Right lung (tissue), 5 donors: ENCODE results near the gene RNF32. TPM values are rescaled to one million over a fixed set of nuclear protein-coding genes. Genes with fewer than 3 reads are reported as not detected.
"Not testable (repeated sequence)": the region's sequence is repeated elsewhere in the genome, so short reads cannot be mapped to it uniquely, and the experiment has no call there.

Experiments used
- DNase-seq, 2 donors: peaks; one replicate each; pipeline ENCODE4 v3.0.0-alpha.2; 2013
- polyA plus RNA-seq, 5 donors: library from polyadenylated mRNA; unstranded; fragments of 120-200 nt; gene quantifications; one replicate each; pipeline versions ENCODE4 v1.2.1 to v1.2.3, GENCODE V29; 2013; ENCODE audit warnings: inconsistent platforms in 1 of 5, low replicate concordance in 1 of 5; ENCODE audit not compliant: insufficient read length in 5 of 5, insufficient read depth in 1 of 5

RNF32 gene
- polyA plus RNA-seq, 5 donors: 3.9 to 8.1 (median 5.1) TPM

DNA sequence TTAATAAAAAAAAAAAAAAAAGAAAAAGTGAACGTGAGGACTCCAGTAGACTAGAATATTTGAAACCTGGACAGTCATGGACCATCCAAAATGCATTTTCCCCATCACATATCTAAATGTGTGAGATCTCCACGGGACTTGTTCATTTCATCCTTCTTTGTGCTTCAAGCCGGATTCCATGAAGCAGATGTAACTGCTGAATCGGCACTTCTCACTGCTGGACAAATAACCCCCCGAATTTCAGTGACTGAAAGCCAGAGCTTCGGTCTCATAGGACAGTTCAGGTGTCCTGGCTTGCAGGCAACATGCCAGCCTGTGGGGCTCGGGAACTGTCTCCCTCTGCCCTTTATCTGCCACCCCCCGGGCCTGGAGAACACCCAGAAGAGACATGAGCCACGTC lies 33.3 kb downstream of the RNF32 start:
- no peak for DNase-seq

DNA sequence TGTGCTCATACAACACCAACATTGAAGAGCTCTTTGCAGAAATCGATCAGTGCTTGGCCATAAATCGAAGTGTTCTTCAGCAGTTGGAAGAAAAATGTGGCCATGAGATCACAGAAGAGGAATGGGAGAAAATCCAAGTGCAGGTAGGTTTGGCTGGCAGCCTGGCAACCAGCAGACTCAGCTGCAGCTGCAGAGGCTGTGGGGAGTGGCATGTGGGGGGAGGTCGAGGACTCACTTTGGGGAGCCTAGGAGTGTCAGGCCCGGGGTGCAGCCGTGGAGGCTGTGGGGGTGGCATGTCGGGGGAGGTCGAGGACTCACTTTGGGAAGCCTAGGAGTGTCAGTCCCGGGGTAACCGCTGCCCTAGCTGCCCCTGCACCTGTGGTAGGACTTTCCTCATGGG lies 35.1 kb downstream of the RNF32 start:
- DNase-seq: no peak

DNA sequence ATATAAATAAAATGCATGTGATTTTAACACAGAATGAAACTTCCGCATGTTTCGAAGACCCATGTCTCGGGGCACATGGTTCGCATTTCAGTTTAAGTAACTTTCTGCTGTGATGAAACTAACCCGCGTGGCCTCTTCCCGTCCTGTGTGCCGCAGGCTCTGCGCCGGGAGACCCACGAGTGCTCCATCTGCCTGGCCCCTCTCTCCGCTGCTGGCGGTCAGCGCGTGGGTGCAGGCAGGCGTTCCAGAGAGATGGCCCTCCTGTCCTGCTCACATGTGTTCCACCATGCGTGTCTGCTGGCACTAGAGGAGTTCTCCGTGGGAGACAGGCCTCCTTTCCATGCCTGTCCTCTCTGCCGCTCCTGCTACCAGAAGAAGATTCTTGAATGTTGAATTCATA lies 35.7 kb downstream of the RNF32 start:
- no peak for DNase-seq

DNA sequence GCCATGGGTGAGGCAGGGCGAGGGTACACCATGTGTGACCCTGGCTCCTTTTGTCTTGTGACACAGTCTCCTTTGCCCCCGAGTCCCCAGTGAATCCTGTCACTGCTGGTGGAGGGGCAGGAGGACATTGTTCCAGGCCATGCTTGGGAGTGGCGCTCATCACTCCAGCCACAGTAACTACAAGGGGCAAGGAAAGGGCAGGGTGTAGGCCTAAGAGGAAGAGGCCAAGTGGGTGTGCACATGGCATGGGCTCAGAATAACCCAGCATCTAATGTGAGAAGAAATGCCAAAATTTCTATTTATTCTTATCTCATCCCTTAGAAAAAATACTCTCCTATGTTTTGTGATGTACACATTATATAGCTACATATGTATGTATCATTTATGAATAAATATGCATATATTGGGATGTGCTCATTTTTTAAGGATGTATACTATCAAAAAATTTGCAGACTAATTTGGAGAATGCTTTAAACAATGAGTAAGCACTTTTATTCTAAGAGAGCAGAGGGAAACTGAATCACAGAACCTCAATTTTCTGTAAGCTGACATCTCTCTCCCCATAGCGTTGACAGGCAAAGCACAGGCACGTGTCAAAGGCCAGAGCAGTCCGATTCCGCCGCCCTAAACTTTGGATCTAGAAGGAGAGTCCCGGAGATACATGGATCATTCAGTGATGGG lies 36.9 kb downstream of the RNF32 start:
- no peak for DNase-seq

DNA sequence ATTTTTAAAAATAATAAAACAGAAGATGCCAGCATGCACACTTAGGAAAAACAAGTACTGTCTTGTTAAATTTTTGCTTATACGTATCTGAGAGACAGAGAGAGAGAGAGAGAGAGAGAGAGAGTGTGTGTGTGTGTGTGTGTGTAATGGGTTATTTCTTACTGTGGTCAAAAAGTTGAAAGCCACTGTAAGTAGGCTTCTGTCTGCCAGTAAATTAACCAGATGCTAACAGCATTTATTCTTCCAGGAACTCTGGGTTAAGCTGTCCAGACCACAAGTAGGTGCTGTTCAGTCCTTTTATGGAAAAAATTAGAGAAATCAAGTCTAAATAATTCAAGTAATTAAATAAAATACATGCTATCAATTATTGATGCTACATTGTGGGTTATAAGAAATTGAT lies 39.7 kb downstream of the RNF32 start:
- no peak for DNase-seq

DNA sequence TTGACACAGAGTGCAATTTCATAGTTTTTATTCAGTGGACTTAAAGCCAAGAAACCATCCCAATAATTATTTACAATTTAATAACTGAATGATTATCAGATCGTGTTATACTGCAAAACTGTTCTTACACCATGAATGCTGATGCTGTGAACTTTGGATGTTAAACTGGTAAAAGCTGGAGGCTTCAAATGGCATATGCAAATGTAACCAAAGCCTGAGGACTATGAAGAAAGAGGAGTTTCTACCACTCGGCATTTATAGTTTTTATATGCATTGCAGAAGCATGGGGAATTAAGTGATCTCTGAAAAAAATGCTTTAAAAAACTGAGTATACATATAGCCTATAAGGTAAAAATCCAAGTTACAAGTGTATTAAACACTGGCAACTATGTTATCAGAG lies 42.4 kb downstream of the RNF32 start:
- DNase-seq: no peak

DNA sequence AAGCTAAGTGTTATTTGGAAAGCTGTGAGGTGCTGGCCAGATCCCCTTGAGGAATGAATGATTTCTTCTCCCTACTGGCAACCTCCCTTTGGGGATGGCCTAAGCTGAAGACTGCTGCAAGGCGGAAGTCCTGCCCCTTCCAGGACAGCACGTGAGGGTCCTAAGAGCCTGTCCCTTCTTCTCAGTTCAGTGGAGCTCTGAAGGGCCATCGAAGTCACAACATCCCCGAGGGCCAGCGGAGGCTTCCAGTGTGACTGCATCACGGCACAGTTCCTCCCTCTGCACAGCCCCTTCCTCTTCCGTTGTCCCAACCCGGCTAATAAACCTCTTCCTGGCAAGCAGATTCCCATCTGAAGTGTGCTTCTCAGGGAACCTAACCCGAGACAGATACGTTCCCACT lies 43.7 kb downstream of the RNF32 start:
- DNase-seq: no peak

DNA sequence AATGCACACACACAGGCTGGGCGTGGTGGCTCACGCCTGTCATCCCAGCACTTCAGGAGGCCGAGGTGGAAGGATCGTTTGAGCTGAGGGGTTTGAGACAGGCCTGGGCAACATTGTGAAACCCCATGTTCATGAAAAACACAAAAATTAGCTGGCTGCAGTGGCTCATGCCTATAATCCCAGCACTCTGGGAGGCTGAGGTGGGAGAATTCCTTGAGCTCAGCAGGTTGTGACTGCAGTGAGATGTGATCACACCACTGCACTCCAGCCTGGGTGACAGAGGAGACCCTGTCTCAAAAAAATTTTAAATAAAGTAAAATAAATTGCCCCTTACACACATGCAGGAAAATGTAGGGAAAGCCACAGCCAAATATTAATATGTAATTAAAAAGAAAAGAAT lies 44.1 kb downstream of the RNF32 start:
- no peak for DNase-seq

DNA sequence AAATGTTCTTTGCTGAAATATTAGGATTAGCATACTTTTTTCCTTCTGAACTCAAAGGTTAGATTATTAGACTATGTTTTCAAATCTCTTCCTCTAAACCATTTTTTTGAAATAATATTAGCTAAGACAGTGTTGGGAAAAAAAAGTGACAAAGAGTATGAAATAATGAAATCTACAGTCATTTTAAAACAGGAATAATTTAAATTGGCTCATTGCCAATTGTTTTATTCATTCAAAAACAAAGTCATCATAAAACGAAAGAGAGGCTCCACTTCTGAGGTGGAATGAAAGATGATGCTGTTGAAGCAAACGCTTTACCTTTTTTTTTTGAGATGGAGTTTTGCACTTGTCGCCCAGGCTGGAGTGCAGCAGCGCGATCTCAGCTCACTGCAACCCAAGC lies 51.2 kb downstream of the RNF32 start:
- no peak for DNase-seq

DNA sequence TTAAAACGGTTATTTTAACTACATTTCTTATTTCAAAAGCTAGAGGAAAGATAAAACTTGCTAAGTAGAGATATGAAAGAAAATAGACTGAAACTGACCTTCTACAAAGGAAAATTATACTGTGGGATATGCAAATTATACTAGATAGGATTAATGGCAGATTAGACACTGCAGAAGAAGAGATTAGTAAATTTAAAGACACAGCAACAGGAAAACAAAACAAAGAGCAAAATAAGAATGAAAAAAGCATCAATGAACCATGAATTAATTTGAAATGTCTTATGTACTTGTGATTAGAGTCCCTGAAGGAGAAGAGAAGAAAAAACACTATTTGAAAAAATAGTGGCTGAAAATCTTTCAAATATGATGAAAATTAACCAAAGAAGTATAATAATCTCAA lies 52.3 kb downstream of the RNF32 start:
- DNase-seq: no peak

DNA sequence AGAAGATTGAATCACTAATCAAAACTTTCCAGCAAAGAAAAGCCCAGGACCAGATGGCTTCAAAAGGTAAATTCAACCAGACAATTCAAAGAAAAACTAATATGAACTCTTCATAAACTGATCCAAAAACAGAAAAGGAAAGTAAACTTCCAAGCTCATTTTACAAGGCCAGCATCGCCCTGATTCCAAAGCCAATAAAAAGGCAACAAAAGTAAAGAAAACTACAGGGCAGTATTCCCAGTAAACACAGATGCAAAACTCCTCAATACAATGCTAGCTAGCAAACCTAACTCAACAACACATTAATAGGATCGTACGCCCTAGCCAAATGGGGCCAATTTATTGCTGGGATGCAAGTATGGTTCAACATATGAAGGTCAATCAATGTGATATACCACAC lies 53.1 kb downstream of the RNF32 start:
- no peak for DNase-seq

DNA sequence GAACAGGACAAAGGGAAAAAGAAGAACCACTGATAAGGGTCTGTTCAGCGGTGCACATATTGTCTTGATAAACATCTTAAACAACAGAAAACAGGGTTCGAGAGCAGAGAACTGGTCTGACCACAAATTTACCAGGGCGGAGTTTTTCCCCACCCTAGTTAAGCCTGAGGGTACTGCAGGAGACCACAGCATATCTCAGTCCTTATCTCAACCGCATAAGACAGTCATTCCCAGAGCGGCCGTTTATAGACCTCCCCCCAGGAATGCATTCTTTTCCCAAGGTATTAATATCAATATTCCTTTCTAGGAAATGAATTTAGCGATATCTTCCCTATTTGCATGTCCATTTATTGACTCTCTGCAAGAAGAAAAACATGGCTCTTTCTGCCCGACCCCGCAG lies 56.7 kb downstream of the RNF32 start:
- not testable (repeated sequence) for DNase-seq

DNA sequence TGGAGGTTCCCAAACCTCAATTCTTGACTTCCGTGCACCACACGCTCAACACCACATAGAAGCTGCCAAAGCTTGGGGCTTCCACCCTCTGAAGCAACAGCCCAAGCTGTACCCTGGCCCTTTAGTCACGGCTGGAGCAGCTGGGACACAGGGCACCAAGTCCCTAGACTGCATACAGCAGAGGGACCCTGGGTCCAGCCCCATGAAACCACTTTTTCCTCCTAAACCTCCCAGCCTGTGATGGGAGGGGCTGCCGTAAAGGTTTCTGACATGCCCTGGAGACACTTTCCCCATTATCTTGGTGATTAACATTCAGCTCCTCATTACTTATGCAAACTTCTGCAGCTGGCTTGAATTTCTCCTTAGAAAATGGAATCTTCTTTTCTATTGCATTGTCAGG lies 57.9 kb downstream of the RNF32 start:
- DNase-seq: not testable (repeated sequence)

DNA sequence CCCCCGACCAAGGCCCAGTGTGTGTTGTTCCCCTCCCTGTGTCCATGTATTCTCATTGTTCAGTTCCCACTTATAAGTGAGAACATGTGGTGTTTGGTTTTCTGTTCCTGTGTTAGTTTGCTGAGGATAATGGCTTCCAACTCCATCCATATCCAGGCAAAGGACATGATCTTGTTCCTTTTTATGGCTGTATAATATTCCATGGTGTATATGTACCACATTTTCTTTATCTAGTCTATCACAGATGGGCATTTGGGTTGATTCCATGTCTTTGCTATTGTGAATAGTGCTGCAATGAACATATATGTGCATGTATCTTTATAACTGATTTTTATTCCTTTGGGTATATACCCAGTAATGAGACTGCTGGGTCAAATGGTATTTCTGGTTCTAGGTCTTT lies 61.2 kb downstream of the RNF32 start:
- not testable (repeated sequence) for DNase-seq

DNA sequence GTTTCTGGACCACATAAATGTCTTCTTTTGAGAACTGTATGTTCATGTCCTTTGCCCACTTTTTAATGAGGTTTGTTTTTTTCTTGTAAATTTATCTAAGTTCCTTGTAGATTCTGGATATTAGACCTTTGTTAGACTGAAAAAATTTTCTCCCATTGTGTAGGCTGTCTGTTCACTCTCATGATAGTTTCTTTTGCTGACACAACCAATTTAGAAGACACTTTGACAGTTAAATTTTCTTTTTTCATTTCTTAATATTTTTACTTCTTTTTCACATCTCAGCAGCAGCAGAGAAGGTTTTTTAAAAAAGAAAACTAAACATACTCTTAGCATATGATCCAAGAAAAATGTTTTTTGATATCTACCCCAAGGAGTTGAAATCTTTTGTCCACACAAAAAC lies 61.8 kb downstream of the RNF32 start:
- DNase-seq: no peak

DNA sequence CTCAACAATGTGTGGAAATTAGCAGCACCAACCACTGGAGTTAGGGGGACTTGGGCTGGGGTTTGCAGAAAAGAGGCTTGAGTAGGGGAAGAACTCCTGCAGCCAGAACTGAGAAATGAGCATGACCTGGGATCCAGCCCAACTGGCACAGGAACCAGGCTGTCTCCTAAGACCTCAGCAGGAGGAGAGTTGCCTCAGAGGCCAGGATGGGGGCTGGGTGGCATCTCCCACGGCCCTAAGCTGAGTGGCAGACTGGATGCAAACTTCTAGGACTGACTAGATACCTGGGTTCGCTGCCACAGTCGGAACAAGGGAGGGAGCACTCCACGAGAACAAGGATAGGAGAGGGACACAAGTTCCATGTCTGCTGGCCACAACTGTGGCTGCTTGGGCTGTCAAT lies 62.6 kb downstream of the RNF32 start:
- DNase-seq: no peak

DNA sequence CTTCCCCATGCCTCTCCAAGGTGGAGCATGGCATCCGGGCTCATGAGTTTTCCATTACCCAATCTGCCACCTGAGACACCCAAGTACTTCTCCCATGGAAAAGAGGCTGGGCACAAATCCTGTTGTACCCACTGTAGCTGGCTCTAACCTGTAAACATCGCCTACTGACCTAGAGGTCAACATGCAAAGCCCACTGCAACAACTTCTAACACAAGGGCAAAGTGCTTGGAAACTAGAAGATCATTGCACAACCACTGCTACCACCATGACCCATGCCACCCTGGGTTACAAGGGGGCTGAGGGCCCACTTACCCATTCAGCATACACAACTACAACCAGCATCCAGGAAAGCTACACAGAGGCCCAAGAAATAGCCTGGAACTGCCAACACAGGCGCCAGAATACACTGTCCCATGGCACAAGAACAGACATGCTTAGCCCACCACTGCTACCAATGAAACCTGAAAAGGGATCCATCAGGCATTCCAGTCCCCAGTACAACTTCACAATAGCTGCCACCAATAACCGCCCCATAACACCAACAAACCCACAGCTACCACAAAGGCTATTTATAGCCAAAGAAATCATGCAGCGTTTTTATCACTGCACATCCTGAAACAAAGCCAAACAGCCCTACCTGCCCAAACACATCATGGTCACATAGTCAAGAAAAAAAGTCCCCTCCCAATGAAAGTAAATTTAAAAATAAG lies 63.4 kb downstream of the RNF32 start:
- no peak for DNase-seq

DNA sequence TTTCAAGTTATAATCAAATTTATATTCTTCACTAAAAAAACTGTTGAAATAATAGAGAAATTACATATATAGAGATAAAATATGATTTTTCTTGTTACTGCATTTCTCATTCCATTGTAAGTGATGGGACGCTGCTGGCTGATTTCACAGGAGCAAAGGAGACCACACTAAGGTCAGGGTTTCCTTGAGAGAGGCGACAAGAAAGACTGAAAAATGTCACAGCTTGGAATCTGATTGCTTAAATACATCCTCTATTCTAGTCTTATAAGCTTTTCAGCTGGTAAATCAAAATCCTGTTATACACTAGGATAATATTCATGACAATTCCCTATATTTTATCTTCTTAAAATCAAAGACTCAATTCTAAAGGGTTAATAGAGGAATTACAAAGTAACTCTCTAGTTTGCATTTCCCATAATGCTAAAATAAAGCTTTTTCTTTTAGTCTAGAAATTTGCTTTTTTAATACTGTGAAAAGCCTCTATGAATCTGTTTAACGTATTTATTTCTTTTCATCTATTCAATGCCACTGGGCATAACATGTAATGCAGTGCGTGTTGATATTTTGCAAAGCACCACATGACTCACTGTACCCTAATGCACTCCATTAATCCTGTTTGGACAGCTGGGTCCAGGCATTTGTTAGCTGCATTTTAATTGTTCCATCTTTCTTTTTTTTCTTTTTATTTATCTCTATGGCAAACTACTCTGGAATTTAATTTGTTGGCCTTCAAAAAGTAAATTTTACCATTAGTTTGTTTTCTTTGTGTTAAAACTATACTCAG lies 81.7 kb downstream of the RNF32 start:
- no peak for DNase-seq

DNA sequence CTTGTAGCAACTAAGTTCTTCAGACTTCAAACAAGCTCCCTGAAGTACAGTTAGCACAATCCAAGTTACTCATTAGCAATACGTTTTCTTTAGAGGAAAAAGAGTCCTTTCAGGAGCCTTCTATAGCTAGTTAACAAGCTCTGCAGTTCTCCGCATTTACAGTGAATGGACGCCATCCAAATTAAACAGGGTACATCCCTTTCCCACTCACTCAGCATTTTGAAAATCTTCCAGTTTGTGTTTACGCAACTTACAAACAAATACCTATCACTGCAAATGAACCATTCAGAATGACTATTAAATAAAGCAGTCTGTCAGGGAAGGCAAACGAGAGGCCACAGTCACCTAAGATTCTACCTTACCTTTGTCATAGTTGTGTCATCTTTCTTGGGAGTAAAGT lies 84.5 kb downstream of the RNF32 start:
- peak; percentile 79 to 84 for DNase-seq

DNA sequence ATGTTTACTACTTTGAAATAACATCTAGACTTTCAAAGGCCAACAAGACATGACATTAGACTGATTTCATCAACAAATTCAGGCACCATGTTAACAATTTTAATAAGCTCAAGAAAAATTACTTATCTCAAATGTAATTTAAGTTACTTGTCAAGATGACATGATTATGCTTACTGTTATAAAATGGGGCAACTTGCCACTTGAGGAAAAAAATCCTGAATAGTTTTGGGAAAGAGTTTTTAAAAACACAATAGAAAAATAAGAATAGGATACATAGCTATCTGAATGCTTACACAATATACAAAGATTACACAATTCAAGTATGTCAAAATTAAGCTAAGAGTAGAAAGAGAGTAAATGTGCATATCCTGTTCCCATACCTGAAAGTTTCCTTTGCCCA lies 85.4 kb downstream of the RNF32 start:
- peak; percentile 40 to 51 for DNase-seq
